Hippocampal formation (tissue), 2 donors: ENCODE measurements around the gene B4GALT5.

Experiments used
- DNase-seq, 2 donors: peaks; one replicate each; lab custom pipeline; 2025; lab: John Stamatoyannopoulos, UW

B4GALT5 gene

GRCh38 chr20:49701241-49701790 is 12.4 kb downstream of the B4GALT5 start:
- no peak for DNase-seq

DNA sequence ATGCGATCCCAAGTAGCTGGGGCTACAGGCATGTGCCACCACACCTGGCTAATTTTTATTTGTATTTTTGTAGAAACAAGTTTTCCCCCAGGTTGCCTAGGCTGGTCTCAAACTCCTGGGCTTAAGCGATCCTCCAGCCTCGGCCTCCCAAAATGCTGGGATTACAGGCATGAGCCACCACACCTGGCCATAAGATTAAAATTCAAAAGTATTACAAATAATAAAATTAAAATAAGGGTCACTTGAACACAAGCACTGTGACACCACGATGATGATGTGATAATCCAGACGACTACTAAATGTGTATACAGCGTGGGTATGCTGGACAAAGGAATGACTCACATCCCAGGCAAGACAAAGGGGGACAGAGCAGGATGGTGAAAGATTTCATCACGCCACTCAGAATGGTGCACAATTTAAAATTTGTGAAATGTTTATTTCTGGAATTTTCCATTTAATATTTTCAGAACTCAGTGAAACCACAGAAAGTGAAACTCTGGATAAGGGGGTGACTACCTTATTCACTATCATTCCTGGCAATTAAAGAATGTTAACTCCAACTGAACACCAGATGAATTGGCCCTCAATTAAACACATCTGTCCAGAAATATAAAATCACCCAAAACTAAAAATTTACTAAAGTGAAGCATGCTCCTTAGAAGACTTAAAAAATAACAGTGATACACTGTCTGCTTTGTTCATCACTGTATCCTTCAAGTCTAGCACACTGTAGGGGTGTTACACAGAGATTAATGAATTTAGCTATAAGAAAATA is 13.1 kb downstream of the B4GALT5 start:
- DNase-seq: no peak

DNA sequence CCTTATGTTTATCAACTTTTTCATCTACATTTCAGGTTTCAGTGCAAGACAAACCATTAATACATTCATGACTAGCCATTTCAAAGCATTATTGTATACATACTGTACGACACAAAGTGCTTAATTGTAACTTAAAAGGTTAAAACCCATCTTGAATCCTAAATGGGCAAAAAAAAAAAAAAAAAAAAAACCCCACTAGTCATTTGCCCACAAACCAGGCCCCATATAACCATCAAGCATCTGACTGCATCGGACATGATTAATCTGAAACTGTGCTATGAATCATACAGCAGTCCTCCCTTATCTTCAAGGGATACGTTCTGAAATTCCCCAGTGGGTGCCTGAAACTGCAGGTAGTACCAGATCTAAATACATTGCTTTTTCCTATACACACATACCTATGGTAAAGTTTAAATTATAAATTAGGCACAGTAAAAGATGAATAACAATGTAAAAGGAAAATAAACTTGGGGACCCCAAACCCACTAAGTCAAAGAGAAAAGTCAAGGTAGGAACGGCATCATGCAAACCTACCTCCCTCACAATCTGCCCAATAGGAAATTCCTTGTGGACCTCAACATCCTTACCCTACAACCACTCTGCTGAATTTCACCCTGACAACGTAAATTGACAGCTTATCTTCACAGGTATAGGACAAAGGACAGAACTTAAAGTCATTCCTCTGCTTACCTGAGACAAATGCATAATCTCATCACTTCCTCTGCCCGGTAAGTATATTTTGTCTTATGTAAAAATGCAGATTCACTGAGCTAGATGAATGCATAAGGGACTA is 14.3 kb downstream of the B4GALT5 start:
- DNase-seq: no peak

DNA sequence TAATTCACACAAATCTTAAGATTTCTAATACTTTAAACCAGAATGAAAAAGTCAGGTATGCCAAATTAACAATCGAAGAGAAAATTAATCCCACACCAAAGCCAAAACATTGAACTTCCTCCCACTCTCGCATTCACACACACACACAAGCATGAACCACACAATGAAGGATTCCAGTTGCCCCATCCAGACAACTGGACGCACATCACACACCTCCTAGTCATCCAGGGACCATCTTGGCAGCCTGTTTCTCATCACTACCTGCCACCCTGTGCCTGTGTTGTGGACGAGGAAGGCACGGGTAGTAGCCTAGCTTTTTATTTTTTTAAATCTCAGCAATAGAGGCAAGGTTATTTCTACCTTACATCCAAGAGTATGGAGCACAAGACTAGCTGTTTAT is 15.2 kb downstream of the B4GALT5 start:
- no peak for DNase-seq

GRCh38 chr20:49697071-49697470 is 16.6 kb downstream of the B4GALT5 start:
- no peak for DNase-seq

DNA sequence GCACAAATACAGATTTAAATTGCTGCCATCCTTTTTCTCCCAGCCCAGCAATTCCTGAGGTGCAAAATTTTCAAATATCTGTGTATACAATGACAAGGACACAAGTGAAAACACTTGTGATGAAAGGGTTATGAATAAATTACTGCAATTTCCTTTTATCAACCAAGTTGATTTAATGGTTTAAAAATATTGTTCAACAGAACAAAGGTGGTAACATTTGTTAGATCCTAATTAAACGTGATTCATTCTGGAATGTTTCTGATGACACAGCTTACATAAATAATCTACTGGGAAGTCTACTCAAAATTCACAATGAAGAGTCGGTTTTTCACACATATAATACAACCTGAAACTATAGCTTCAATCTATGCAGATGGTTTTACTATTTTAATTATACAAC is 17.1 kb downstream of the B4GALT5 start:
- no peak for DNase-seq

DNA sequence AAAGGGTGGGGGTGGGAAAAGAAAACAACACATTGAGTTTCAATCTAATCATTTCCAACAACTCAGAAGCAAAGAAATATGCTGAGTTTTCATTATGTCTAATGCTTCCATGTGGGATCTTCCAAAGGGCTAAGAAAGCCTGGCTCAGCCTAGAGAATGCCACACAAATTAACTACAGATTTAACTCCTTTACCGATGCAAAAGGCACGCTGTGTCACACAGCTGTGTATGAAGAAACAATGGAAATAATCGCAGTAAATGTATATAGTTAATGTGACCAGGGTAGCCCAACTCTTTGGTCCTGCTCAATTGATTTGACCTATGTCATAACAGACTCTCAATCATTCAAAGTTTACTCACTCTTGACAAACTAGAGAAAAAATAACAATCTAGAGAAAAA is 17.8 kb downstream of the B4GALT5 start:
- DNase-seq: no peak

DNA sequence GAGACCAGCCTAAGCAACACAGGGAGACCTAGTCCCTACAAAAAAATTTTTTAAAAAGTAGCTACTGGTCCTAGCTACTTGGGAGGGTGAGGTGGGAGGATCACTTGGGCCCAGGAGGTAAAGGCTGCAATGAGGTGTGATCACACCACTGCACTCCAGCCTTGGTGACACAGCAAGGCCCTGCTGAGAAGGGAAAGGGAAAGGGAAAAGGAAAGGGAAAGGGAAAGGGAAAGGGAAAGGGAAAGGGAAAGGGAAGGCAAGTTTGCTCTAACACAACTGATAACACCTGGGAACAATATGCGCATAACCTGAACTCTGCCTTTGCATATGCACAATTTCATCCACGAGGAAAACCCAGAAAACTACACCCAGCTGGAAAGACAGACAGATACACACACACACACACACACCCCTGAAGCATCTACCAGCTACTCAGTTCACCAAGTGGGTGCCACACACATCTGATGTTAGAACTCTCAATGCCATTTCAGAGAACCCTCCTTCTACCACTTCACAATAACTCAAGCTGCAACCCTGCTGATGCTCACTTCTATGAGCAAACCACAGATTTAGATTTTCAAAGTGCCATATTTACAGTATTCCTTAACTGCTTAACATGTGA is 19.1 kb downstream of the B4GALT5 start:
- no peak for DNase-seq

DNA sequence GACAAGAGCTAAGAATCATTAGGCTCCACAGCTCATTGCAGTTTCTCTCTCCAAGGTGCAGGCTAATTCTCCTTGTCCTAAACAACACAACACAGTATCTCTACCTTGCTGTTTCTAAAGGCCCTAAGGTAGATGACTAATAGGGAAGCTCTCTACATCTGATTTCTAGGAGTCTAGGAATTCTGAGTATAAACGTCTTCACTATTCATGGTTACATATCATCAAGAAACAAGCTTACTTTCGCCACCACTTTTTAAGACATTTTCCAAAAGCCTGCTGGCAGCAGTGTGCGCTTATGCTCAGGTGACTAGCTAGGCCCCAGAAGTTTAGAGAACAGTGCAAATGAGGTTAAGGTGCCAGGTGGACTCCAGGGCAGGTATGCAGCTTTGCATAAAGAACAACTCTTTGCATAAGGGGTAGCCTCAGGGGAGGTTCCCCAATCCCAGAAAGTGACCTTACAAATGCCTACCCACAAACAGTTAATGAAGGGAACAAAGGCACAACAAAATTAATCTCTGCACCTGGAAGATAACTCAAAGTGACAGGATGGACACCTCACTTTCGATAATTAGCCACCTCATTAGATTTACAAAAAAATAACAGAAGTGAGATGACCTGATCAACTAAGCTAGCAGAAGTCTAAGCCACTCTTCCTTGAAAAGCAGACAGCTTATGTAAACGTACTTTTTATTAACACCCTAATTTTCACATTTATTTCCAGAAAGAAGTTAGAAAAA is 20.1 kb downstream of the B4GALT5 start:
- DNase-seq: no peak

DNA sequence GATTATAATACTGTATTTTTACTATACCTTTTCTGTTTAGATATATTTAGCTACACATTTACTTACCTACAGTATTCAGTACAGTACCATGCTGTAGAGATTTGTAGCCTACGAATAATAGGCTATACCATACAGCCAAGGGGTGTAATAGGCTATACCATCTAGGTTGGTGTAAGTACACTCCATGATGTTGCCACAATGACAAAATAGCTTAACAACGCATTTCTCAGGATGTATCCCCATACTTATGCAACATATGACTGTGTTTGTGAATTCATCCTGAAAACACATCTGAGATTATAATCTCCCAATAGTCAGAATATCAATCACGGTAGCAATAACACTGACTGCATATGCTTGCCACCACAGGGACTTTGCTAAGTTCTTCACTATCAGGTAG is 20.7 kb downstream of the B4GALT5 start:
- DNase-seq: no peak

- DNase-seq: no peak
Measured at GRCh38 chr20:49691818-49692568, 21.7 kb downstream of the B4GALT5 start.

DNA sequence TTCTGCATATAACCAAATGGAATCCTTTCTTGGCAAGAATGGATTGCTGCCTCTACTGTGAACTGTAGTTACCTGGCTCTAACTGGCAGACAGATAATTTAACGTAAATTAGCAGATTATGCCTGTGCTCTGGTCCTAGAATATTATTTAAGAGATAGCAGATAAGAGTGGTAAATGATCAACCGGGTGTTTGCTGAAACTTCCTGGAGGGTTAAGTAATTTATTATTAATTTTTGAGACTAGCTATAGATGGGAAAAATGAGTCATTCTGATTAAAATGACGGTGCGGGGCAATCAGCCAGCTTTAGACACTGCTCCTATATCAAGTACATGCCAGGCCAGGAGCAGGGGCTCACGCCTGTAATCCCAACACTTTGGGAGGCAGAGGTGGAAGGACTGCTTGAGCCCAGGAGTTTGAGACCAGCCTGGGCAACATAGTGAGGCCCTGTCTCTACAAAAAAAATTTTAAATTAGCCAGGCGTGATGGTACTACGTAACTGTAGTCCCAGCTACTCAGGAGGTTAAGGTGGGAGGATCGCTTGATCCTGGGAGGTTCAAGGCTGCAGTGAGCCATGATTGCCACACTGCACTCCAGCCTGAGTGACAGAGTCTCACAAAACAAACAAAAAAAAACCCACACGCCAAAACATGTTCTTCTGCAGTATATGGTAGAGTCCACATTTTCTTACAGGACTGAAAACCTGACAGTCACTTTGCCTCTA is 22.6 kb downstream of the B4GALT5 start:
- no peak for DNase-seq

DNA sequence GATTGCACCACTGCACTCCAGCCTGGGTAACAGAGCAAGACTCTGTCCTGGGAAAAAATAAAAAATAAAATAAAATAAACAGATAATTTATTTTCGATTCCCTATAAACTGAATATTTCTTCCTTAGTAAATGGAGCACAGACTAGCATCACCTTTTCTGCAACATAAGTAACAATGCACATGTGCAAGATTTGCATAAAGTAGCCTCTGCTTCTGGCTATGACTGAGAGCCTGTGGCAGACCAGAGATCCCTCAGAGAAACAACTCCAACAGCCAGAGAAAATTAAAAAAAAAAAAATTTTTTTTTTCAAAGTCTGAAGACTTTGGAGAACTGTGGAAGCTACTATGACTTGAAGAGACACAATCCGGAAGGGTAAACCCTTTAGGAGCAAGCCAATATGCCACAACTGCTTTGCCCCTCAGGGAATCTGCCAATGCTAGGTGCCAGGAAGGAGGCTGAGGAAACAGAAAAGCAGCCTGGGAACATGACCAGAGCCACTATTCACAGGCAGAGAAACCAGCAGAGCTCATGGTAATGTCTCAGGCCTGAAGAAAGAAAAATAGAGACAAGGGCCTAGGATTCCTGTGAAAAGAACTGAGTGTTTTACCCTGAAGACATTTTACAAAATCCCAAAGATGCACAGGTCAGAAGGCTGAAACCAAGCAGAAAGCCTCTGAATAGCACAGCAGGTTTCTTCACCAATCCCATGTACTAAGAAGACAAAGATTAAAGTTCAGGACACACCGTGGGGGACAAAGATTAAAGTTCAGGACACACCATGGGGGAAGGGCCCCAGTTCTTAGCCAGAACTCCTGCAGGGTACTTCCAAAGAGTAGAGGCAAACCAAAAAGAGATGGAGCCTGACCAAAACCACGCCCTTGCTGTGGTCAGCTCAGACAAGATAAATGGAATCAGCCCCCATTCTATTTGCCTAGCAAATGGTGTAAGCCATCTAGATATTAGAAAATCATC is 25.8 kb downstream of the B4GALT5 start:
- DNase-seq: peak; percentile 8 to 35

GRCh38 chr20:49685809-49686208 is 27.9 kb downstream of the B4GALT5 start:
- DNase-seq: no peak

DNA sequence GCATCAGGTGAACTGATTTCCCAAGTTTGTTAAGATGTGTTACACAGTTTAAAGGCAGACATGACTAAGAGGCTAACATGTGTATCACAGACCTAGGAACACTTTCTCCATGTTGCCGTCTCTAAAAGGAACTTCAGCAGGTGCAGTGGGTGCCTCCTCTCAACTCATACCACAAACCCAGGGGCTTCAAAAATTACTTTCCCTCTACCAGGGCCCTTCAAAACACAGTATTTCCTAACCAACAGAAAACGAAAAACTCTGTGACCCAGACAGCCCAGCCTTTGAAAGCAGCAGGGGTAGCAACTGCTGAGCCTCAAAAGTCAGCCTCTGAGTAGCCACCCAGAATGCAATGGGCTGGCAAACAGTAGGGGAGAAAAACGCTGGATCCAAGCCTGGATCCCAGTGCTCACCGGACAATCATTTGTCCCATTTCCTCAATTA is 28.5 kb downstream of the B4GALT5 start:
- peak in 1 of 2 donors; percentile 12 for DNase-seq

GRCh38 chr20:49684335-49684997 is 29.2 kb downstream of the B4GALT5 start:
- no peak for DNase-seq

DNA sequence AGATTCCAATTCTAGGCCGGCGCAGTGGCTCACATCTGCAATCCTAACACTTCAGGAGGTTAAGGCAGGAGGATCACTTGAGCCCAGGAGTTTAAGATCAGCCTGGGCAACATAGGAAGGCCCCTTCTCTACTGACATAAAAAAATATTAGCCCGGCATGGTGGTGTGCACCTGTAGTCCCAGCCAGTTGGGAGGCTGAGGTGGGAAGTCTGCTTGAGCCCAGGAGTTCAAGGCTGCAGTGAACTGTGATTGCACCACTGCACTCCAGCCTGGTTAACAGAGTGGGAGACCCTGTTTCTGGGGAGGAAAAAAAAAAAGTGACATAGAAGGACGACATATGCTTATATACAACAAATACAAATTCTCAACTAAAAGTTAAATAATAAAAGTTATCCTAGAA is 30.9 kb downstream of the B4GALT5 start:
- DNase-seq: no peak

DNA sequence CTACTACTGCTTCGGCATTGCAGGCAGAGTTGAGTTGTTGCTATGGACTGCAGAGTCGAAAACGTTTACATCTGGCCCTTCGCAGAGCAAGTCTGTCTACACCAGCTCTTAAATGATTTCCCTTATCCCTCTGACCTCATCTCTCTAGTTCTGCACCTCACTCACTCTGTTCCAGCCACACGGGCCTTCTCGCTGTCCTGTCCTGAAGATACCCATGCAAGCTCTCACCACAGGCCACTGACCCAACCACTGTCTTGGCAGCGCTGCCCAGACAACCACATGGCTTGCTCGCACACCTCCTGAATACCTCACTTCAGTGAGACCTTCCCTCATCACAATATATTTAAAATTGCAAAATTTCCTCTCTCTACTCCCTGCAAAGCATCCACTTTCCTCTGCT is 31.4 kb downstream of the B4GALT5 start:
- no peak for DNase-seq

GRCh38 chr20:49681850-49682216 is 31.8 kb downstream of the B4GALT5 start:
- DNase-seq: no peak
